HG03060 (cell line): ENCODE data around the gene SLC38A11.

Source experiments
- ATAC-seq: cut with Tn5 transposase; IDR thresholded peaks from one replicate; pipeline ENCODE4 v1.9.1; 2021; ENCODE audit warnings: low read depth, moderate number of reproducible peaks; ENCODE audit not compliant: unreplicated experiment

The SLC38A11 gene

GRCh38 chr2:164847981-164848741 lies 107.2 kb downstream of the SLC38A11 start:
- ATAC-seq: no peak

GRCh38 chr2:164847291-164847690 lies 108.0 kb downstream of the SLC38A11 start:
- ATAC-seq: no peak

DNA sequence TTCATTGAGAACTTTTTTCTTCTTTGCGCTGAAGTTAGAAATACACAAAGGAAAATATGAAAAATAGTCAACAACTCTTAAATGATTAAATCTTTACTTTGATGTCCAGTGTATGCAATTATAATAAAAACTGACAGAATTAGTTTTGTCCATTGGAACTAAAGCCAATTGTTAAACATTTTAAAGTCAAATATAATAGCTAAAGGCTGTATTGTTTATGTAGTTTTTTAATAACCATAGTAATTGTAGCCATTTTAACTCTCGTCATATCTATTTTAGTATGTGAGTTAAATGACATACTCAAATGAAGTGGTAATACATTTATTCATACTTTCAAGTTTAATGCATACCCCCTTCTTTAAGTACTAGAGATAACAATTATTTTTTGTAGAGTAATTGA lies 109.0 kb downstream of the SLC38A11 start:
- no peak for ATAC-seq
